ENCODE measurements around the gene PIF1.

Gene PIF1

GRCh38 chr15:64862408-64862807 is 37.0 kb upstream of the PIF1 start:
- POLR2A ChIA-PET = interaction anchor here (1.1 kb wide), 1 partner anchor 16 kb away, joined by 3 read pairs; no protein-coding TSS in a partner anchor
- no peak for DNase-seq (ENCODE audit: extremely low spot score)
- TF ChIP-seq ZNF384 (IDR thresholded peaks at IDR 0.05) (no peak), HDGF (IDR thresholded peaks at IDR 0.05; ENCODE audit: borderline replicate concordance) (no peak), ELF4 (IDR thresholded peaks at IDR 0.05) (no peak), BHLHE40 (IDR thresholded peaks at IDR 0.05; ENCODE audit: borderline replicate concordance) (no peak), FOXA1 (IDR thresholded peaks at IDR 0.05) (no peak), FOXK2 (IDR thresholded peaks at IDR 0.05) (no peak), NFRKB (IDR thresholded peaks at IDR 0.05) (no peak), SUZ12 (IDR thresholded peaks at IDR 0.05) (no peak), ARNT (IDR thresholded peaks at IDR 0.05) (no peak), LEF1 (IDR thresholded peaks at IDR 0.05; ENCODE audit: borderline replicate concordance) (no peak)
- TF ChIP-seq, protein P1, sequence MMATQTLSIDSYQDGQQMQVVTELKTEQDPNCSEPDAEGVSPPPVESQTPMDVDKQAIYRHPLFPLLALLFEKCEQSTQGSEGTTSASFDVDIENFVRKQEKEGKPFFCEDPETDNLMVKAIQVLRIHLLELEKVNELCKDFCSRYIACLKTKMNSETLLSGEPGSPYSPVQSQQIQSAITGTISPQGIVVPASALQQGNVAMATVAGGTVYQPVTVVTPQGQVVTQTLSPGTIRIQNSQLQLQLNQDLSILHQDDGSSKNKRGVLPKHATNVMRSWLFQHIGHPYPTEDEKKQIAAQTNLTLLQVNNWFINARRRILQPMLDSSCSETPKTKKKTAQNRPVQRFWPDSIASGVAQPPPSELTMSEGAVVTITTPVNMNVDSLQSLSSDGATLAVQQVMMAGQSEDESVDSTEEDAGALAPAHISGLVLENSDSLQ (IDR thresholded peaks at IDR 0.05) = no peak
- CTCF ChIA-PET = no interaction called here

GRCh38 chr15:64861960-64862359 is 36.5 kb upstream of the PIF1 start:
- CTCF ChIA-PET = no interaction called here
- POLR2A ChIA-PET = interaction anchor here (1.1 kb wide), 1 partner anchor 17 kb away, joined by 3 read pairs; no protein-coding TSS in a partner anchor
- TF ChIP-seq TARDBP (IDR thresholded peaks at IDR 0.05) (no peak), HDGF (IDR thresholded peaks at IDR 0.05; ENCODE audit: borderline replicate concordance) (no peak), L3MBTL2 (conservative IDR thresholded peaks at IDR 0.05) (no peak)
- TF ChIP-seq, protein P1 (IDR thresholded peaks at IDR 0.05) = no peak
- DNase-seq (ENCODE audit: extremely low spot score) = no peak

- TF ChIP-seq SP1 (IDR thresholded peaks at IDR 0.05) (no peak), FOXM1 (IDR thresholded peaks at IDR 0.05; ENCODE audit: borderline replicate concordance) (no peak), NFRKB (IDR thresholded peaks at IDR 0.05) (no peak), ZNF384 (IDR thresholded peaks at IDR 0.05) (no peak), BHLHE40 (IDR thresholded peaks at IDR 0.05; ENCODE audit: borderline replicate concordance) (no peak), HDGF (IDR thresholded peaks at IDR 0.05; ENCODE audit: borderline replicate concordance) (no peak), CTBP1 (IDR thresholded peaks at IDR 0.05; ENCODE audit: borderline replicate concordance) (no peak), LEF1 (IDR thresholded peaks at IDR 0.05; ENCODE audit: borderline replicate concordance) (no peak), FOXK2 (IDR thresholded peaks at IDR 0.05) (no peak), ELF4 (IDR thresholded peaks at IDR 0.05) (no peak), TARDBP (IDR thresholded peaks at IDR 0.05) (no peak), ARNT (IDR thresholded peaks at IDR 0.05) (no peak)
- TF ChIP-seq, protein P1 (IDR thresholded peaks at IDR 0.05) = no peak
- CTCF ChIA-PET = no interaction called here
- no peak for DNase-seq (ENCODE audit: extremely low spot score)
- POLR2A ChIA-PET = interaction anchor here (1.1 kb wide), 1 partner anchor 17 kb away, joined by 3 read pairs; no protein-coding TSS in a partner anchor
These were observed 35.9 kb upstream of the PIF1 start for GRCh38 chr15:64861331-64861730.

DNA sequence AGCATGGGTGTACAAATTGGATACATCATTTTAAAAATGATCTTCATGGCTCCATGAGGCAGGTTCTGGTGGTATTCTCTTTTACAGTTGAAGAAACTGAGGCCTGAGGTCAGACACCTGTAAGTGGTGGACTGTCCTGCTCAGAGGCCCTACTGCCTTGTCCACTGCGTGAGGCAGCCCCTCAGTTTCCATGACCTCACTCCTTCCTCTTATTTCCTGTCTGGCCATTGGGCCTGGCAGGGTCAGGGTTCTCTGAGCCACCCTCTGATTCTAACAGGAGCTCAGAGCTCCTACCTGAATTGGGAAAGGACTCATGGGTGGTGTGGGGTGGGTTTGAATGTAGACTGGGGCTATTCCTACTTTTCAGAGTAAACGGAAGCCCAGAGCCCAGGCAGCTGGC is 33.8 kb upstream of the PIF1 start:
- CTCF ChIA-PET = no interaction called here
- POLR2A ChIA-PET = no interaction called here
- no peak for TF ChIP-seq SP1 (IDR thresholded peaks at IDR 0.05)
- TF ChIP-seq HDGF (IDR thresholded peaks at IDR 0.05; ENCODE audit: borderline replicate concordance) = no peak
- no peak for TF ChIP-seq FOXA1 (IDR thresholded peaks at IDR 0.05)
- TF ChIP-seq L3MBTL2 (conservative IDR thresholded peaks at IDR 0.05) = no peak
- no peak for TF ChIP-seq TARDBP (IDR thresholded peaks at IDR 0.05)
- no peak for TF ChIP-seq LEF1 (IDR thresholded peaks at IDR 0.05; ENCODE audit: borderline replicate concordance)
- no peak for TF ChIP-seq FOXM1 (IDR thresholded peaks at IDR 0.05; ENCODE audit: borderline replicate concordance)
- TF ChIP-seq, protein P1 (IDR thresholded peaks at IDR 0.05) = no peak
- TF ChIP-seq NFRKB (IDR thresholded peaks at IDR 0.05) = no peak
- TF ChIP-seq ELF4 (IDR thresholded peaks at IDR 0.05) = no peak
- no peak for TF ChIP-seq ARNT (IDR thresholded peaks at IDR 0.05)
- TF ChIP-seq ZNF384 (IDR thresholded peaks at IDR 0.05) = no peak
- TF ChIP-seq CTBP1 (IDR thresholded peaks at IDR 0.05; ENCODE audit: borderline replicate concordance) = no peak
- no peak for TF ChIP-seq FOXK2 (IDR thresholded peaks at IDR 0.05)
- no peak for TF ChIP-seq SUZ12 (IDR thresholded peaks at IDR 0.05)
- no peak for TF ChIP-seq BHLHE40 (IDR thresholded peaks at IDR 0.05; ENCODE audit: borderline replicate concordance)
- DNase-seq (ENCODE audit: extremely low spot score) = no peak

DNA sequence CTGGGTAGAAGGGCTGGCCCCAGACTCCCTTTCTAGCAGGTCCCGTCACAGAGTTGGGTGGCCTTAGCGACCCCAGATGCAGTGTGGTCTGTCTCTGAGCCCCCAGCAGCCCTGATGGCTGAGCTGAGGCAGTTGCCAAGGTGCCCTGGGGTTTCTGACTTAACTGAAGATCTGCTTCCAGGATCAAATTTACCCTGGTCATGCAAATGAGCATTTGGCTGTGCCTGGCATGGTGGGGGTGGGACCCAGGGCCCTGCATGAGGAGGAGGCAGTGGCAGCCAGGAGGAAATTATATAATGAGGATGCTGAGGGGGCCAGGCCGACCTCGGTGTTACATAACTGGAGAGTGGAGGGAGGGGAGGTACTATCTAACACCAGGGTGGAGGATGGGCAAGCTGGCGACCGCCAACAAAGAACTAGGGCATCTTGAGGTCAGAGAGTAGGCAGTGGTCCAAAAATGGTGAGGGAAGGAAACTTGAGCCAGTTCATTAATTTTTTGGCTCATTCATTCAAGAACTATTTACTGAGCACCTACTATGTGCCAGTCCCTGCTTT is 32.7 kb upstream of the PIF1 start:
- DNase-seq (ENCODE audit: extremely low spot score) = no peak
- ChIA-PET CTCF (no interaction called here), POLR2A (no interaction called here)
- TF ChIP-seq ARNT (IDR thresholded peaks at IDR 0.05) = no peak
- TF ChIP-seq LEF1 (IDR thresholded peaks at IDR 0.05; ENCODE audit: borderline replicate concordance) = no peak
- TF ChIP-seq ZNF384 (IDR thresholded peaks at IDR 0.05) = no peak
- no peak for TF ChIP-seq ELF4 (IDR thresholded peaks at IDR 0.05)
- TF ChIP-seq, protein P1 (IDR thresholded peaks at IDR 0.05) = no peak
- TF ChIP-seq SUZ12 (IDR thresholded peaks at IDR 0.05) = no peak
- no peak for TF ChIP-seq BHLHE40 (IDR thresholded peaks at IDR 0.05; ENCODE audit: borderline replicate concordance)
- TF ChIP-seq FOXK2 (IDR thresholded peaks at IDR 0.05) = no peak
